H9 (cell line): Measurements from ENCODE around the gene BICDL1. TPM values are rescaled to one million over a fixed set of nuclear protein-coding genes. Genes with fewer than 3 reads are reported as not detected.

Experiments
- DNase-seq: peaks from one replicate; pipeline ENCODE4 v3.0.0-alpha.2; 2017
- H2AFZ ChIP-seq: one replicate; pipeline ENCODE4 v1.6.1; 2013; ENCODE audit warnings: mild to moderate bottlenecking, low read length, control low read depth, moderate library complexity
- H2AK5ac ChIP-seq: 2 replicates; pipeline ENCODE4 v1.6.1; 2013; ENCODE audit warnings: low read length, control low read depth, mixed read lengths; ENCODE audit not compliant: insufficient read length
- H2BK120ac ChIP-seq: one replicate; pipeline ENCODE4 v1.6.1; 2013; ENCODE audit warnings: low read depth, mild to moderate bottlenecking, low read length, control low read depth, inconsistent platforms; ENCODE audit not compliant: poor library complexity, severe bottlenecking
- H2BK12ac ChIP-seq: 2 replicates; pipeline ENCODE4 v1.6.1; 2013; ENCODE audit warnings: low read length, control low read depth, mixed read lengths, low read depth; ENCODE audit not compliant: insufficient read length
- H2BK15ac ChIP-seq: 2 replicates; pipeline ENCODE4 v1.6.1; 2013; ENCODE audit warnings: low read depth, low read length, control low read depth
- H2BK20ac ChIP-seq: one replicate; pipeline ENCODE4 v1.6.1; 2013; ENCODE audit warnings: low read depth, mild to moderate bottlenecking, low read length, control low read depth, inconsistent platforms; ENCODE audit not compliant: poor library complexity, severe bottlenecking
- H2BK5ac ChIP-seq: 2 replicates; pipeline ENCODE4 v1.6.1; 2013; ENCODE audit warnings: low read length, control low read depth, mixed read lengths; ENCODE audit not compliant: insufficient read length
- H3K14ac ChIP-seq: 2 replicates; pipeline ENCODE4 v1.6.1; 2013; ENCODE audit warnings: low read length, control low read depth; ENCODE audit not compliant: insufficient read depth
- H3K18ac ChIP-seq: 2 replicates; pipeline ENCODE4 v1.6.1; 2013; ENCODE audit warnings: low read depth, mild to moderate bottlenecking, mixed read lengths, low read length, control low read depth; ENCODE audit not compliant: insufficient read length
- H3K23ac ChIP-seq: 2 replicates; pipeline ENCODE4 v1.6.1; 2013; ENCODE audit warnings: low read length, control low read depth, mixed read lengths, low read depth; ENCODE audit not compliant: insufficient read length
- H3K23me2 ChIP-seq: 2 replicates; pipeline ENCODE4 v1.6.1; 2013; ENCODE audit warnings: low read depth, mild to moderate bottlenecking, mixed read lengths, low read length, control low read depth; ENCODE audit not compliant: insufficient read length, poor library complexity, severe bottlenecking
- H3K27ac ChIP-seq: 2 replicates; pipeline ENCODE4 v1.5.1; 2013; ENCODE audit warnings: low read length, control low read depth, mixed read lengths, low read depth; ENCODE audit not compliant: insufficient read length
- H3K27me3 ChIP-seq: 2 replicates; pipeline ENCODE4 v1.6.1; 2013; ENCODE audit warnings: low read length, control low read depth, inconsistent platforms; ENCODE audit not compliant: insufficient read depth
- H3K4ac ChIP-seq: 2 replicates; pipeline ENCODE4 v1.6.1; 2013; ENCODE audit warnings: low read depth, mild to moderate bottlenecking, control low read depth, inconsistent platforms, low read length, moderate library complexity
- H3K4me1 ChIP-seq: 2 replicates; pipeline ENCODE4 v1.6.1; 2013; ENCODE audit warnings: low read length, control low read depth, inconsistent platforms; ENCODE audit not compliant: insufficient read depth
- H3K4me2 ChIP-seq: 2 replicates; pipeline ENCODE4 v1.6.1; 2013; ENCODE audit warnings: low read length, control low read depth, mixed read lengths; ENCODE audit not compliant: insufficient read length, insufficient read depth
- H3K56ac ChIP-seq: 2 replicates; pipeline ENCODE4 v1.6.1; 2013; ENCODE audit warnings: low read depth, mild to moderate bottlenecking, mixed read lengths, low read length, control low read depth; ENCODE audit not compliant: insufficient read length
- H3K79me1 ChIP-seq: 2 replicates; pipeline ENCODE4 v1.6.1; 2013; ENCODE audit warnings: low read depth, mild to moderate bottlenecking, moderate library complexity, low read length, control low read depth, inconsistent platforms; ENCODE audit not compliant: insufficient read depth, poor library complexity, severe bottlenecking
- H3K79me2 ChIP-seq: 2 replicates; pipeline ENCODE4 v1.6.1; 2013; ENCODE audit warnings: low read length, control low read depth, inconsistent platforms; ENCODE audit not compliant: insufficient read depth
- H3K9ac ChIP-seq: 2 replicates; pipeline ENCODE4 v1.6.1; 2013; ENCODE audit warnings: low read length, control low read depth, mixed read lengths; ENCODE audit not compliant: insufficient read length; ENCODE audit errors: extremely low read depth
- H3K9me3 ChIP-seq: one replicate; pipeline ENCODE4 v1.6.1; 2013; ENCODE audit warnings: low read depth, low read length, inconsistent platforms; ENCODE audit not compliant: control insufficient read depth
- H3T11ph ChIP-seq: one replicate; pipeline ENCODE4 v1.6.1; 2013; ENCODE audit warnings: mild to moderate bottlenecking, low read length, control low read depth, inconsistent platforms
- H4K20me1 ChIP-seq: one replicate; pipeline ENCODE4 v1.6.1; 2013; ENCODE audit not compliant: control insufficient read depth, insufficient read length, insufficient read depth
- H4K5ac ChIP-seq: 2 replicates; pipeline ENCODE4 v1.6.1; 2013; ENCODE audit warnings: low read depth, mild to moderate bottlenecking, mixed read lengths, low read length, control low read depth; ENCODE audit not compliant: insufficient read length
- H4K8ac ChIP-seq: replicated peaks from 2 replicates; pipeline ENCODE4 v1.6.1; 2013; ENCODE audit warnings: low read length, control low read depth, mixed read lengths, low read depth; ENCODE audit not compliant: insufficient read length
- H4K91ac ChIP-seq: 2 replicates; pipeline ENCODE4 v1.6.1; 2013; ENCODE audit warnings: low read depth, mild to moderate bottlenecking, moderate library complexity, mixed read lengths, low read length, control low read depth; ENCODE audit not compliant: insufficient read length
- H3K27ac Mint-ChIP-seq, 3 experiments: 2 replicates in 2 of 3; 3 replicates in 1 of 3; pipeline ENCODE4 v1.8.0; 2020 to 2021; ENCODE audit warnings: mixed read lengths in 3 of 3, mild to moderate bottlenecking in 1 of 3, moderate library complexity in 1 of 3
- H3K27me3 Mint-ChIP-seq: 2 replicates; pipeline ENCODE4 v1.8.0; 2021; ENCODE audit warnings: low read depth, mild to moderate bottlenecking, moderate library complexity, mixed read lengths
- H3K36me3 Mint-ChIP-seq, 3 experiments: 2 replicates in 2 of 3; 3 replicates in 1 of 3; pipeline ENCODE4 v1.8.0; 2020 to 2021; ENCODE audit warnings: low read depth in 3 of 3, mixed read lengths in 3 of 3; ENCODE audit not compliant: insufficient read depth in 1 of 3
- H3K4me1 Mint-ChIP-seq, 2 experiments: 2 replicates each; pipeline ENCODE4 v1.8.0; 2020; ENCODE audit warnings: mixed read lengths in 2 of 2
- H3K4me3 Mint-ChIP-seq, 2 experiments: 2 replicates in 1 of 2; 3 replicates in 1 of 2; pipeline ENCODE4 v1.8.0; 2020 to 2021; ENCODE audit warnings: mild to moderate bottlenecking in 2 of 2, mixed read lengths in 2 of 2, moderate library complexity in 1 of 2
- H3K9me3 Mint-ChIP-seq, 2 experiments: 2 replicates in 1 of 2; 3 replicates in 1 of 2; pipeline ENCODE4 v1.8.0; 2020; ENCODE audit warnings: mild to moderate bottlenecking in 2 of 2, mixed read lengths in 2 of 2, moderate library complexity in 1 of 2
- CTCF ChIP-seq: fragments of 200-600 bp; sonication (generic); conservative IDR thresholded peaks from 3 replicates; pipeline ENCODE4 v1.8.0; 2021; ENCODE audit warnings: antibody characterized with exemption, mild to moderate bottlenecking
- WGBS: extraction: QIAGEN DNeasy Blood & Tissue Kit; methylation state at CpG from one replicate; pipeline ENCODE4 v1.1.7; 2013; ENCODE audit warnings: missing lambda C conversion rate, low lambda C conversion rate, mixed read lengths; ENCODE audit not compliant: insufficient read length; ENCODE audit errors: extremely low coverage; 5-methylcytosine and 5-hydroxymethylcytosine counted together
- total RNA-seq: library from RNA; stranded (reverse); gene quantifications from 2 replicates; pipeline ENCODE4 v1.2.1, GENCODE V29; 2021

BICDL1 gene
- total RNA-seq, 1 experiment from 2014 or later: 13.8 TPM

DNA sequence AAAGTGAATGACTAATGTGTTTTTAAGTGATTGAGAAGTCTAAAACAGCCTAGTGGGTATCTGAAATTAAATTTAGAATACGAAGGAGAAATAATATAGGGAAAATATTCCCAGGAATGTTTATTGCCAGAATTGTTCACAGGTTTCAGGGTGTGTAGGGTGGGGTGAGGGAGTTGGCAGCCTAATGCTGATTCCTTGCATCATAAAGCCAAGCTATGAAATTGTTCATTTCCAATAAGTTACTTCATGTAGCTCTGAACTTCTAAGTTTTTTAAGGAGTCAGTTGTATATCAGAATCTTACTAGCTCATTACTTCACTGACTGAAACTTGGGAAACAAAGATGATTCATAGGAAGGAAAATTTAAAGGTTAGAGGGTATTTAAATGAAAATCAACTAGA lies 71.2 kb downstream of the BICDL1 start:
- no peak overlapping the region for H2BK20ac ChIP-seq
- no peak overlapping the region for H2BK5ac ChIP-seq
- Mint-ChIP-seq H3K27ac (no peak overlapping the region; a peak in 1 of 7 replicates), H3K27me3 (no peaks in the 10 kb centered on the region; the same call in 1 of the 2 replicates), H3K4me1 (peaks cover 6 to 9% of the 10 kb centered on the region in 2 experiments), H3K4me3 (no peak overlapping the region), H3K36me3 (no peaks in the 10 kb centered on the region), H3K9me3 (no peaks in the 10 kb centered on the region)
- no peak overlapping the region for H2BK15ac ChIP-seq
- H2AK5ac ChIP-seq: no peak overlapping the region
- H3K79me2 ChIP-seq: no peaks in the 10 kb centered on the region
- no peaks in the 10 kb centered on the region for H3K4me1 ChIP-seq
- H3T11ph ChIP-seq: no peak overlapping the region
- no peak overlapping the region for H4K8ac ChIP-seq
- no peak overlapping the region for H3K9ac ChIP-seq
- H3K14ac ChIP-seq: no peak overlapping the region
- H3K9me3 ChIP-seq: no peaks in the 10 kb centered on the region
- TF ChIP-seq CTCF: no peak
- H3K27me3 ChIP-seq: no peaks in the 10 kb centered on the region
- WGBS: no CpG with 5 or more reads among the region's 1 CpG
- no peaks in the 10 kb centered on the region for H4K20me1 ChIP-seq
- no peaks in the 10 kb centered on the region for H3K23me2 ChIP-seq
- no peak overlapping the region for H3K27ac ChIP-seq
- no peak for DNase-seq
- H2BK12ac ChIP-seq: no peak overlapping the region
- H3K23ac ChIP-seq: no peak overlapping the region
- no peak overlapping the region for H3K4ac ChIP-seq
- no peak overlapping the region for H3K56ac ChIP-seq
- H3K4me2 ChIP-seq: no peak overlapping the region
- H3K18ac ChIP-seq: no peak overlapping the region
- no peaks in the 10 kb centered on the region for H3K79me1 ChIP-seq
- H4K91ac ChIP-seq: no peak overlapping the region
- H4K5ac ChIP-seq: no peak overlapping the region
- H2BK120ac ChIP-seq: no peak overlapping the region
- no peak overlapping the region for H2AFZ ChIP-seq
